HUES48 (cell line): ENCODE results near the gene DPF3.

Experiments used
- H3K27ac ChIP-seq: one replicate; pipeline ENCODE4 v1.7.0; 2013; ENCODE audit warnings: low read depth, low read length, inconsistent platforms
- H3K27me3 ChIP-seq: 2 replicates; pipeline ENCODE4 v1.6.1; 2013; ENCODE audit warnings: mild to moderate bottlenecking, low read length; ENCODE audit not compliant: control insufficient read depth, insufficient read depth
- H3K36me3 ChIP-seq: 2 replicates; pipeline ENCODE4 v1.6.1; 2013; ENCODE audit warnings: low read length; ENCODE audit not compliant: control insufficient read depth, insufficient read depth
- H3K4me1 ChIP-seq: 2 replicates; pipeline ENCODE4 v1.6.1; 2013; ENCODE audit warnings: mild to moderate bottlenecking, low read length; ENCODE audit not compliant: control insufficient read depth, insufficient read depth
- H3K4me3 ChIP-seq: 2 replicates; pipeline ENCODE4 v1.5.1; 2013; ENCODE audit warnings: mild to moderate bottlenecking, low read depth, low read length
- H3K9ac ChIP-seq: 2 replicates; pipeline ENCODE4 v1.6.1; 2013; ENCODE audit warnings: mild to moderate bottlenecking, low read depth, low read length, moderate library complexity
- H3K9me3 ChIP-seq: 2 replicates; pipeline ENCODE4 v1.6.1; 2013; ENCODE audit warnings: low read length; ENCODE audit not compliant: control insufficient read depth, insufficient read depth

DPF3 gene

GRCh38 chr14:72856530-72857266, 37.2 kb downstream of the DPF3 start:
- no peak overlapping the region for H3K27ac ChIP-seq
- H3K27me3 ChIP-seq: no peaks in the 10 kb centered on the region
- H3K9me3 ChIP-seq: no peaks in the 10 kb centered on the region
- H3K4me3 ChIP-seq: no peak overlapping the region
- H3K4me1 ChIP-seq: 0 out of 2 replicates have a peak, but pooled peaks cover 2% of the 10 kb centered on the region
- no peak overlapping the region for H3K9ac ChIP-seq
- no peaks in the 10 kb centered on the region for H3K36me3 ChIP-seq

- Histone ChIP-seq H3K36me3 (no peaks in the 10 kb centered on the region), H3K4me3 (no peak overlapping the region), H3K27me3 (no peaks in the 10 kb centered on the region), H3K9ac (no peak overlapping the region), H3K27ac (no peak overlapping the region), H3K9me3 (no peaks in the 10 kb centered on the region), H3K4me1 (peaks cover 10% of the 10 kb centered on the region; the same call in 1 of the 2 replicates)
Measured at GRCh38 chr14:72855913-72856312, 38.0 kb downstream of the DPF3 start.

- Histone ChIP-seq H3K27me3 (no peaks in the 10 kb centered on the region), H3K27ac (no peak overlapping the region), H3K36me3 (no peaks in the 10 kb centered on the region), H3K4me1 (peaks cover 10% of the 10 kb centered on the region; the same call in 1 of the 2 replicates), H3K9me3 (no peaks in the 10 kb centered on the region), H3K4me3 (no peak overlapping the region), H3K9ac (no peak overlapping the region)
Measured at GRCh38 chr14:72852194-72852593, 41.7 kb downstream of the DPF3 start.

DNA sequence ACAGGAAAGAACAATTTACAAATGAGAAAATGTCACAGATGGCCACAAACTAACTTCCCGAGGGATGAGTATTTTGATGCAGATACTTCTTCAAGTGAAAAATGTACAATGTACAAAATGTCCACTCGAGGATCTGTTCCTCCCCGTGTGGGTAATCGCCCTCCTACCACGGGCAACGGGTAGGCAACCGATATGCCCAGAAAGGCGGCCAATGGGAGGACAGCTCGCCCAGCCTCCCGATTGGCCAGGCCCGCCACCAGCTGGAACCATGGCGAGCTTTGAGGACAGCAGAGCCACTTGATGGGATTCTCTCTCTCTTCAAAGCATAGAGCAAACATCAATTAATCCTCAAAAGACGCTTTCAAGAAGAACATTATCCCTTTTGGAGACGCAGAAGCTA, 42.3 kb downstream of the DPF3 start:
- Histone ChIP-seq H3K27me3 (no peaks in the 10 kb centered on the region), H3K9me3 (no peaks in the 10 kb centered on the region), H3K36me3 (no peaks in the 10 kb centered on the region), H3K9ac (no peak overlapping the region), H3K27ac (no peak overlapping the region), H3K4me3 (no peak overlapping the region), H3K4me1 (peaks cover 10% of the 10 kb centered on the region; the same call in 1 of the 2 replicates)

GRCh38 chr14:72850360-72850759, 43.5 kb downstream of the DPF3 start:
- Histone ChIP-seq H3K4me1 (peaks cover 10% of the 10 kb centered on the region; the same call in 1 of the 2 replicates), H3K27me3 (no peaks in the 10 kb centered on the region), H3K9me3 (no peaks in the 10 kb centered on the region), H3K9ac (no peak overlapping the region), H3K27ac (no peak overlapping the region), H3K36me3 (no peaks in the 10 kb centered on the region), H3K4me3 (no peak overlapping the region)

- Histone ChIP-seq H3K4me3 (no peak overlapping the region), H3K9me3 (no peaks in the 10 kb centered on the region), H3K4me1 (peaks cover 10% of the 10 kb centered on the region; the same call in 1 of the 2 replicates), H3K9ac (no peak overlapping the region), H3K36me3 (no peaks in the 10 kb centered on the region), H3K27ac (no peak overlapping the region), H3K27me3 (no peaks in the 10 kb centered on the region)
Measured at GRCh38 chr14:72849222-72849621, 44.7 kb downstream of the DPF3 start.

DNA sequence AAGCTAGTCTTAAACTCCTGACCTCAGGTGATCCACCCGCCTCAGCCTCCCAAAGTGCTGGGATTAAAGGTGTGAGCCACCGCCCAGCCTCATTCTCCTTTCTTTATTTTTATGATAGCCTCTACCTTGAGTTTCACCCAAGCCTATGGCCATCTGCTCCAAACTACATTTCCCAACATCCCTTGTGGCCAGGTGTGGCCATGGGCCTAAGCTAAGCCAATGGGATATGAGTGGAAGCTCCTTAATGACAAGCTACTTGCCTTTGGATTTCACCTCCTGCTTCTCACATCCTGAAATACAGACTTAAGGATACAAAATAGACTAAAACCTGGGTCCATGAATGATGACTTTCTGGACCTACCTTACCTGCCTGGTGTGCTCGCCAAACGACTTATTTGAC, 46.2 kb downstream of the DPF3 start:
- Histone ChIP-seq H3K27ac (no peak overlapping the region), H3K36me3 (no peaks in the 10 kb centered on the region), H3K9ac (no peak overlapping the region), H3K27me3 (no peaks in the 10 kb centered on the region), H3K4me3 (no peak overlapping the region), H3K4me1 (peaks cover 10% of the 10 kb centered on the region; the same call in 1 of the 2 replicates), H3K9me3 (no peaks in the 10 kb centered on the region)

DNA sequence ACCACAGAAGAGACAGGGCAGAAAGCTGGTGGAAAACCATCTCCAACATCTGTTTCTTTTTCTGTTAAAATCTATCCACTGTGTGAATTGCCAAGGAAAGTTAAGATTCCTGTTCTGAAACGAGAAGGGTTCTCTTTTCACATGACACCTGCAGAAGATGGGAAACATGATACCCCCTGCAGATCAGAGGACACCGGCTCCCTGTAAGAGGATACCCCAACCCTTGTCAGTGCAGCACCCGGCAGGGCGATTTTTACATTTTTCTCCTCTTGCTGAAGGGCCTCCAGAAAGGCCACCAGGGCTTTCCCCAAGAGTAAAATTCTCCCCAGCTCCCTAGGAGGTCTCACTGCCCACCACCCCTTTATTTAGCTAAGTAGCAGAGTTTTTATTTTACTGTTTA, 48.2 kb downstream of the DPF3 start:
- Histone ChIP-seq H3K9me3 (no peaks in the 10 kb centered on the region), H3K9ac (no peak overlapping the region), H3K4me3 (no peak overlapping the region), H3K27me3 (no peaks in the 10 kb centered on the region), H3K36me3 (no peaks in the 10 kb centered on the region), H3K27ac (no peak overlapping the region), H3K4me1 (no peaks in the 10 kb centered on the region)

DNA sequence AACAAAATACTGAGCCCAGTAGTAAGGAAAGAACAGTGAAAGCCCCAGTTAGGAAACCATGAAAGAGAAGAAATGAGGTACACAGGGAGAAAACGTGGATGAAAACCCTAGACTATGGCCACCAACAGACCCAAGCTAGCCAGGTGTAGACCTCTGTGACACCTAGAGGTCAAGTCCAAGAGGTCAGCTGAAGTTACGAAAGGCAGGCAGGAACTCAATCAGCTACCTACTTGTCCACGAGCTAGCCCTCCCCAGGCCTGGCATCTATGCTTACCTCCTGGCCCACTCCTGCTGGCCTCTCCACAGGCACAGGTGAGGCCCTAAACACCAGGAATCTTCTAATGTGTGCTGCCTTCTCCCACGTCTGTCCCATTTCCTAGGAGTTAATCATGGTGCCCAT, 48.7 kb downstream of the DPF3 start:
- Histone ChIP-seq H3K4me1 (no peaks in the 10 kb centered on the region), H3K4me3 (no peak overlapping the region), H3K27ac (no peak overlapping the region), H3K36me3 (no peaks in the 10 kb centered on the region), H3K9me3 (no peaks in the 10 kb centered on the region), H3K9ac (no peak overlapping the region), H3K27me3 (no peaks in the 10 kb centered on the region)

DNA sequence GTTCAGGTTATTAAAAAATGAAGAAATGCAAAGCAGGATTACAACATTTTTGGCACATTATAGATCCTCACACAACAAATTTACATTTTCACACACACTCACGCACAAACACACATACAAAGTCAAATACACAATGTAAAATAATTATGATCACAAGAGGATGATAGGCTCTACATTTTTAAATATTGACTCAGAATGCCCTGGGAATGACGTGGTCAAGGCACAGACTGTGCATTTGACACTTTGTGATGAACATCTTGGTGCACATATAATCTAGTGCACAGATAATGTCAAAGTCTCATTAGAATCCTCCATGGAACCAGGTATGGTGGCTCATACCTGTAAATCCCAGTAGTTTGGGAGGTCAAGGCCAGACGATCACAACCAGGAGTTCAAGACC, 49.4 kb downstream of the DPF3 start:
- Histone ChIP-seq H3K4me1 (no peaks in the 10 kb centered on the region), H3K4me3 (no peak overlapping the region), H3K36me3 (no peaks in the 10 kb centered on the region), H3K27ac (no peak overlapping the region), H3K27me3 (no peaks in the 10 kb centered on the region), H3K9ac (no peak overlapping the region), H3K9me3 (no peaks in the 10 kb centered on the region)

DNA sequence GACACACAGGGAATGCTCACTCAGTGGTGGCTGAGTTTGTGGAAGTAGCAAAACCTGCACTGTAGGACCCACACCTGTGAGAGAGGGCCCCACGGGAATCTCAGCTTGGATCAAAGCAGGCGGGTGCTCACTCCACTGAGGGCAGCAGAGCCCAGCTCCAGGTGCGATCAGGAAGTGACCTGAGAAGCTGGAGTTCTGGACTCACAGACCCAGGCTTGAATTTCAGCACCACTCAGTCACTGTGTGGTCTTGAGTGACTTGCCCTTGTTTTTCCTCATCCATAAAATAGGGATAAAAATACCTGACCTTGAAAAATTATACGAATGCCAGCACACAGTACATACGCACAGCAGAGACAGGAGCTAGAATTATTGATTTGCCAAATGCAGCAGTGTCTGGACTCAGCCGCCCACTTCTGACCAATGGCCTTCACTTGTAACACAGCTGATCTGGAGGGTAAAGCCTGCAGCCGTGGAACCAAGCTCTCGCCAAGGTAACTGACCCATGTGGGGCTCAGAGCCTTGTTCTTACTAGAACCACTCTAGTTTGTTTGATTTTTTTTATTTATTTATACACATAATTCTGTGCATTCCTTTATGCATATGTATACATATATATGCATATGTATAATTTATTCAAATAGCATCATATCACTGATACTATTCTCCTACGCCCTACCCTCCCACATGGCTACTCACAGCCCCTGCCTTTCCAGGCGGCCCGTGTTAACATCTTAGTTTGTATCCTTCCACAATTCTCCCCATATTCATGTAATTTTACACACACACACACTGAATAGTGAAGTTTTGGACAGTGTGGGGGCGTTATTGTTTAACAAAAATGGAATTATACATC, 53.9 kb downstream of the DPF3 start:
- H3K9ac ChIP-seq: no peak overlapping the region
- no peaks in the 10 kb centered on the region for H3K4me1 ChIP-seq
- no peaks in the 10 kb centered on the region for H3K27me3 ChIP-seq
- H3K27ac ChIP-seq: no peak overlapping the region
- H3K4me3 ChIP-seq: no peak overlapping the region
- H3K9me3 ChIP-seq: no peaks in the 10 kb centered on the region
- no peaks in the 10 kb centered on the region for H3K36me3 ChIP-seq
